ENCODE results near the gene LGALS9. TPM values are rescaled to one million over a fixed set of nuclear protein-coding genes. Genes with fewer than 3 reads are reported as not detected.

The LGALS9 gene
- total RNA-seq, 1 experiment from 2014 or later = 1.6 TPM

- intact Hi-C loops (cut with micrococcal nuclease; ENCODE audit: unreplicated experiment) (no loop called here), in situ Hi-C loops (cut with HindIII; ENCODE audit: low pct_unique_long_range_greater_than_20kb, low sequenced_read_pairs) (no loop called here)
- BruUV-seq (replicated peaks) = no TSS peak
- Histone ChIP-seq H3K9me3 (ENCODE audit: control insufficient read depth, insufficient read depth, low read depth, low read length) (no peaks in the 10 kb centered on the region), H3K36me3 (ENCODE audit: control insufficient read depth, insufficient read depth, low read length) (no peaks in the 10 kb centered on the region), H3K27ac (ENCODE audit: low read length) (no peak overlapping the region), H3K27me3 (ENCODE audit: control insufficient read depth, insufficient read depth, low read length) (no peaks in the 10 kb centered on the region), H3K4me1 (ENCODE audit: control insufficient read depth, insufficient read depth, low read length) (no peaks in the 10 kb centered on the region), H3K4me3 (ENCODE audit: low read depth in 2 of 2, low read length in 2 of 2) (no peak overlapping the region)
- POLR2A ChIA-PET = no interaction called here
- TF ChIP-seq SIN3A (IDR thresholded peaks at IDR 0.05; ENCODE audit: borderline replicate concordance, insufficient read depth, low read depth, low read length) = no peak
- TF ChIP-seq REST (IDR thresholded peaks at IDR 0.05; ENCODE audit: insufficient read depth in 1 of 2, low read depth in 2 of 2, low read length in 1 of 2) = no peak
- TF ChIP-seq CTCF (IDR thresholded peaks at IDR 0.05) = no peak
- TF ChIP-seq POLR2AphosphoS5 (IDR thresholded peaks at IDR 0.05; ENCODE audit: low read depth, low read length) = no peak
- TF ChIP-seq TCF7L2 (IDR thresholded peaks at IDR 0.05; ENCODE audit: low read depth, low read length) = no peak
- CTCF ChIA-PET = no interaction called here
- DNase-seq (ENCODE audit: low read depth, low spot score) = no peak
- no peak for ATAC-seq
These were observed 8.0 kb upstream of the LGALS9 start for GRCh38 chr17:27622986-27623385.

GRCh38 chr17:27623614-27624013 is 7.4 kb upstream of the LGALS9 start:
- no TSS peak for BruUV-seq (replicated peaks)
- no peak for ATAC-seq
- CTCF ChIA-PET = no interaction called here
- no peak for TF ChIP-seq CTCF (IDR thresholded peaks at IDR 0.05)
- TF ChIP-seq TCF7L2 (IDR thresholded peaks at IDR 0.05; ENCODE audit: low read depth, low read length) = no peak
- no peak for TF ChIP-seq POLR2AphosphoS5 (IDR thresholded peaks at IDR 0.05; ENCODE audit: low read depth, low read length)
- POLR2A ChIA-PET = no interaction called here
- intact Hi-C loops (cut with micrococcal nuclease; ENCODE audit: unreplicated experiment) = no loop called here
- Histone ChIP-seq H3K36me3 (ENCODE audit: control insufficient read depth, insufficient read depth, low read length) (no peaks in the 10 kb centered on the region), H3K27me3 (ENCODE audit: control insufficient read depth, insufficient read depth, low read length) (no peaks in the 10 kb centered on the region), H3K4me1 (ENCODE audit: control insufficient read depth, insufficient read depth, low read length) (no peaks in the 10 kb centered on the region), H3K27ac (ENCODE audit: low read length) (no peak overlapping the region), H3K9me3 (ENCODE audit: control insufficient read depth, insufficient read depth, low read depth, low read length) (no peaks in the 10 kb centered on the region), H3K4me3 (ENCODE audit: low read depth in 2 of 2, low read length in 2 of 2) (no peak overlapping the region)
- DNase-seq (ENCODE audit: low read depth, low spot score) = no peak
- in situ Hi-C loops (cut with HindIII; ENCODE audit: low pct_unique_long_range_greater_than_20kb, low sequenced_read_pairs) = no loop called here

- no peak for ATAC-seq
- TF ChIP-seq REST (IDR thresholded peaks at IDR 0.05; ENCODE audit: insufficient read depth in 1 of 2, low read depth in 2 of 2, low read length in 1 of 2) = no peak
- no peak for TF ChIP-seq TCF7L2 (IDR thresholded peaks at IDR 0.05; ENCODE audit: low read depth, low read length)
- no peak for TF ChIP-seq SIN3A (IDR thresholded peaks at IDR 0.05; ENCODE audit: borderline replicate concordance, insufficient read depth, low read depth, low read length)
- TF ChIP-seq POLR2AphosphoS5 (IDR thresholded peaks at IDR 0.05; ENCODE audit: low read depth, low read length) = no peak
- TF ChIP-seq CTCF (IDR thresholded peaks at IDR 0.05) = no peak
- intact Hi-C loops (cut with micrococcal nuclease; ENCODE audit: unreplicated experiment) = no loop called here
These were observed 6.4 kb upstream of the LGALS9 start for GRCh38 chr17:27624539-27624938.

More at GRCh38 chr17:27624539-27624938, 6.4 kb upstream of the LGALS9 start:
- no peak overlapping the region for H3K27ac ChIP-seq (ENCODE audit: low read length)
- ChIA-PET POLR2A (no interaction called here), CTCF (no interaction called here)
- no peak for DNase-seq (ENCODE audit: low read depth, low spot score)
- BruUV-seq (replicated peaks) = no TSS peak
- H3K4me3 ChIP-seq (ENCODE audit: low read depth in 2 of 2, low read length in 2 of 2) = no peak overlapping the region
- H3K27me3 ChIP-seq (ENCODE audit: control insufficient read depth, insufficient read depth, low read length) = no peaks in the 10 kb centered on the region
- in situ Hi-C loops (cut with HindIII; ENCODE audit: low pct_unique_long_range_greater_than_20kb, low sequenced_read_pairs) = no loop called here
- no peaks in the 10 kb centered on the region for H3K36me3 ChIP-seq (ENCODE audit: control insufficient read depth, insufficient read depth, low read length)
- H3K9me3 ChIP-seq (ENCODE audit: control insufficient read depth, insufficient read depth, low read depth, low read length) = no peaks in the 10 kb centered on the region
- H3K4me1 ChIP-seq (ENCODE audit: control insufficient read depth, insufficient read depth, low read length) = no peaks in the 10 kb centered on the region

Measured in Panc1 (cell line).